IMR-90 (cell line): ENCODE measurements around the gene FNTB. TPM values are rescaled to one million over a fixed set of nuclear protein-coding genes. Genes with fewer than 3 reads are reported as not detected.

Experiments used
- ATAC-seq: fragments of 200-7000 bp; cut with Tn5 transposase; 2 replicates; pipeline ENCODE4 v1.9.1; 2020; ENCODE audit warnings: low read depth, mild to moderate bottlenecking, moderate library complexity
- BruUV-seq: library from RNA; stranded (reverse); fragments of 400-500 nt; replicated peaks from 2 replicates; lab custom pipeline; 2021; lab: Mats Ljungman, UMichigan
- CTCF ChIA-PET: fragments of 300-600 bp; formaldehyde crosslinking; extraction: SDS; loops from one replicate; lab custom pipeline; 2021; ENCODE audit warnings: antibody characterized with exemption; lab: Yijun Ruan, JAX
- POLR2A ChIA-PET: fragments of 300-600 bp; sonication (Branson Sonifier 250); formaldehyde crosslinking; loops from one replicate; lab custom pipeline; 2022; ENCODE audit warnings: antibody characterized with exemption; ENCODE audit not compliant: unreplicated experiment; lab: Charles Lee
- DNase-seq: peaks from one replicate; pipeline ENCODE4 v3.0.0; 2013
- H2AFZ ChIP-seq: replicated peaks from 2 replicates; pipeline ENCODE3; 2013; ENCODE audit warnings: low read length, mild to moderate bottlenecking; ENCODE audit not compliant: poor library complexity
- H2AK5ac ChIP-seq: 2 replicates; pipeline ENCODE4 v1.6.1; 2013; ENCODE audit warnings: low read depth, low read length, inconsistent platforms
- H2AK9ac ChIP-seq: replicated peaks from 2 replicates; pipeline ENCODE3; 2013; ENCODE audit warnings: mild to moderate bottlenecking, low read depth, low read length, moderate library complexity; ENCODE audit not compliant: poor library complexity
- H2BK120ac ChIP-seq: 2 replicates; pipeline ENCODE4 v1.6.1; 2013; ENCODE audit warnings: low read depth, low read length, inconsistent platforms
- H2BK15ac ChIP-seq: 3 replicates; pipeline ENCODE4 v1.6.1; 2013; ENCODE audit warnings: low read depth, low read length, inconsistent platforms
- H2BK20ac ChIP-seq: 2 replicates; pipeline ENCODE4 v1.6.1; 2013; ENCODE audit warnings: low read depth, mild to moderate bottlenecking, inconsistent platforms, low read length, moderate library complexity
- H2BK5ac ChIP-seq: 2 replicates; pipeline ENCODE4 v1.6.1; 2013; ENCODE audit warnings: mild to moderate bottlenecking, low read depth, low read length, inconsistent platforms; ENCODE audit not compliant: poor library complexity, severe bottlenecking
- H3K14ac ChIP-seq: replicated peaks from 2 replicates; pipeline ENCODE4 v1.6.1; 2013; ENCODE audit warnings: low read depth, low read length, inconsistent platforms
- H3K18ac ChIP-seq: 2 replicates; pipeline ENCODE4 v1.6.1; 2013; ENCODE audit warnings: low read depth, low read length, control low read depth
- H3K23ac ChIP-seq: 2 replicates; pipeline ENCODE4 v1.6.1; 2013; ENCODE audit warnings: low read depth, low read length, inconsistent platforms
- H3K27ac ChIP-seq: 2 replicates; pipeline ENCODE4 v1.5.1; 2013; ENCODE audit warnings: mild to moderate bottlenecking, control low read depth, low read length; ENCODE audit not compliant: insufficient read depth
- H3K27me3 ChIP-seq: 2 replicates; pipeline ENCODE4 v1.6.1; 2013; ENCODE audit warnings: low read length; ENCODE audit not compliant: control insufficient read depth, insufficient read depth
- H3K36me3 ChIP-seq: 2 replicates; pipeline ENCODE4 v1.6.1; 2013; ENCODE audit warnings: low read length, mixed read lengths; ENCODE audit not compliant: control insufficient read depth, insufficient read depth
- H3K4ac ChIP-seq: 2 replicates; pipeline ENCODE4 v1.6.1; 2013; ENCODE audit warnings: low read depth, low read length, inconsistent platforms
- H3K4me1 ChIP-seq: 2 replicates; pipeline ENCODE4 v1.6.1; 2013; ENCODE audit warnings: low read length, mixed read lengths; ENCODE audit not compliant: control insufficient read depth, insufficient read depth
- H3K4me2 ChIP-seq: 2 replicates; pipeline ENCODE4 v1.6.1; 2013; ENCODE audit warnings: low read depth, mild to moderate bottlenecking, control low read depth, low read length, moderate library complexity
- H3K4me3 ChIP-seq: 2 replicates; pipeline ENCODE4 v1.5.1; 2013; ENCODE audit warnings: low read depth, mild to moderate bottlenecking, control low read depth, low read length, moderate library complexity; ENCODE audit not compliant: insufficient read depth
- H3K56ac ChIP-seq: 2 replicates; pipeline ENCODE4 v1.6.1; 2013; ENCODE audit warnings: low read length, inconsistent platforms; ENCODE audit not compliant: insufficient read depth; ENCODE audit errors: extremely low read depth
- H3K79me1 ChIP-seq, 2 experiments: 2 replicates each; pipeline ENCODE4 v1.6.1; 2013; ENCODE audit warnings: low read length in 2 of 2, inconsistent platforms in 1 of 2, low read depth in 1 of 2
- H3K9ac ChIP-seq: 2 replicates; pipeline ENCODE4 v1.6.1; 2013; ENCODE audit warnings: low read depth, low read length, control low read depth
- H3K9me1 ChIP-seq: 2 replicates; pipeline ENCODE4 v1.6.1; 2013; ENCODE audit warnings: low read length, inconsistent platforms; ENCODE audit not compliant: insufficient read depth
- H3K9me3 ChIP-seq: 2 replicates; pipeline ENCODE4 v1.6.1; 2013; ENCODE audit warnings: low read length; ENCODE audit not compliant: control insufficient read depth, insufficient read depth
- H4K20me1 ChIP-seq: 2 replicates; pipeline ENCODE4 v1.6.1; 2013; ENCODE audit warnings: low read length, inconsistent platforms; ENCODE audit not compliant: insufficient read depth
- H4K5ac ChIP-seq: 2 replicates; pipeline ENCODE4 v1.6.1; 2013; ENCODE audit warnings: mild to moderate bottlenecking, low read depth, low read length, control low read depth
- H4K8ac ChIP-seq, 2 experiments: 2 replicates each; pipeline ENCODE4 v1.6.1; 2013; ENCODE audit warnings: low read depth in 2 of 2, low read length in 2 of 2, control low read depth in 1 of 2, inconsistent platforms in 1 of 2
- H4K91ac ChIP-seq: 2 replicates; pipeline ENCODE4 v1.6.1; 2013; ENCODE audit warnings: low read depth, low read length, inconsistent platforms; ENCODE audit not compliant: insufficient read depth
- BHLHE40 ChIP-seq: fragments of 150-350 bp; IDR thresholded peaks from 2 replicates; pipeline ENCODE4 v1.6.1; 2016; ENCODE audit warnings: mild to moderate bottlenecking, low read depth, low read length
- CEBPB ChIP-seq: IDR thresholded peaks from 2 replicates; pipeline ENCODE4 v1.6.1; 2012; ENCODE audit warnings: low read depth, low read length, improper control_type of control experiment
- CHD1 ChIP-seq: IDR thresholded peaks from 2 replicates; pipeline ENCODE4 v1.6.1; 2012; ENCODE audit warnings: low read depth, low read length, improper control_type of control experiment
- CTCF ChIP-seq: conservative IDR thresholded peaks from 2 replicates; pipeline ENCODE4 v1.5.1; 2012; ENCODE audit warnings: mild to moderate bottlenecking, low read depth, low read length, improper control_type of control experiment
- FOS ChIP-seq: fragments of 150-350 bp; IDR thresholded peaks from 2 replicates; pipeline ENCODE4 v1.6.1; 2016; ENCODE audit warnings: low read depth, low read length
- MAFK ChIP-seq: IDR thresholded peaks from 2 replicates; pipeline ENCODE4 v1.6.1; 2012; ENCODE audit warnings: low read depth, low read length, improper control_type of control experiment
- MAZ ChIP-seq: IDR thresholded peaks from 2 replicates; pipeline ENCODE4 v1.6.1; 2012; ENCODE audit warnings: low read depth, mild to moderate bottlenecking, low read length, improper control_type of control experiment, moderate library complexity, borderline replicate concordance
- MXI1 ChIP-seq: IDR thresholded peaks from 2 replicates; pipeline ENCODE4 v1.6.1; 2012; ENCODE audit warnings: low read depth, mild to moderate bottlenecking, low read length, moderate library complexity, borderline replicate concordance
- NFE2L2 ChIP-seq: fragments of 150-350 bp; IDR thresholded peaks from 2 replicates; pipeline ENCODE4 v1.6.1; 2016; ENCODE audit warnings: low read depth, mild to moderate bottlenecking, low read length
- POLR2A ChIP-seq: IDR thresholded peaks from 2 replicates; pipeline ENCODE4 v1.6.1; 2012; ENCODE audit warnings: mild to moderate bottlenecking, low read depth, low read length
- RAD21 ChIP-seq: IDR thresholded peaks from 2 replicates; pipeline ENCODE4 v1.6.1; 2012; ENCODE audit warnings: low read length, improper control_type of control experiment
- RCOR1 ChIP-seq: IDR thresholded peaks from 2 replicates; pipeline ENCODE4 v1.6.1; 2012; ENCODE audit warnings: mild to moderate bottlenecking, low read length, improper control_type of control experiment; ENCODE audit not compliant: insufficient replicate concordance
- RFX5 ChIP-seq: IDR thresholded peaks from 2 replicates; pipeline ENCODE4 v1.8.0; 2012; ENCODE audit warnings: low read depth, mild to moderate bottlenecking, low read length, moderate library complexity
- SMC3 ChIP-seq: fragments of 150-350 bp; IDR thresholded peaks from 2 replicates; pipeline ENCODE4 v1.6.1; 2016; ENCODE audit warnings: low read depth, mild to moderate bottlenecking, antibody characterized with exemption, low read length, moderate library complexity
- USF2 ChIP-seq: fragments of 150-350 bp; IDR thresholded peaks from 2 replicates; pipeline ENCODE4 v1.6.1; 2017; ENCODE audit warnings: mild to moderate bottlenecking, antibody characterized with exemption, low read length, low read depth
- WGBS, 2 experiments: methylation state at CpG; one replicate each; pipeline versions ENCODE4 v1.1.5 to v1.1.7; 2013; ENCODE audit warnings: missing lambda C conversion rate in 2 of 2; ENCODE audit not compliant: insufficient read length in 1 of 2; ENCODE audit errors: extremely low coverage in 2 of 2; 5-methylcytosine and 5-hydroxymethylcytosine counted together
- dilution Hi-C: fragments of 300-500 bp; cut with HindIII; formaldehyde crosslinking; loops from one replicate; pipeline ENCODE4 v1.14.3; 2018; ENCODE audit warnings: low sequenced_read_pairs; ENCODE audit not compliant: unreplicated experiment
- in situ Hi-C: fragments of 300-500 bp; cut with MboI; formaldehyde crosslinking; loops from 3 replicates; pipeline ENCODE4 v1.14.3; 2019; ENCODE audit warnings: low sequenced_read_pairs, inconsistent platforms, mixed read lengths
- intact Hi-C: fragments of 100-400 bp; cut with micrococcal nuclease; formaldehyde crosslinking; loops from 2 replicates; pipeline ENCODE4 v1.10.0; 2022
- polyA plus RNA-seq, 3 experiments: library from polyadenylated mRNA; depleted of rRNA; stranded (reverse); fragments of >200 nt; gene quantifications; 2 replicates each; pipeline ENCODE4 v1.2.3, GENCODE V29; 2012; ENCODE audit warnings: low replicate concordance in 1 of 3
- total RNA-seq: library from RNA; depleted of rRNA; stranded (reverse); fragments of >200 nt; gene quantifications from 2 replicates; pipeline ENCODE4 v1.2.3, GENCODE V29; 2012

The FNTB gene
- total and polyA plus RNA-seq, 2 of the 4 experiments (the other 2 are of a cell fraction): 9.9 to 18.5 TPM

- no peak overlapping the region for H3K27ac ChIP-seq
- H3K79me1 ChIP-seq: no peaks in the 10 kb centered on the region; a peak in 1 of 4 replicates
- H3K18ac ChIP-seq: no peak overlapping the region
- WGBS, 2 experiments: 100% methylated on average over 1 of the region's 5 CpGs; no CpG with 5 or more reads in 1 of the 2 experiments
- H3K4me1 ChIP-seq: peaks cover 2% of the 10 kb centered on the region; the same call in 1 of the 2 replicates
- TF ChIP-seq FOS (no peak), RAD21 (no peak), USF2 (no peak), CHD1 (no peak), MAZ (no peak), SMC3 (no peak), RCOR1 (no peak), RFX5 (no peak), CTCF (no peak), POLR2A (no peak), BHLHE40 (no peak), MAFK (no peak), CEBPB (no peak), MXI1 (no peak), NFE2L2 (no peak)
- DNase-seq (no peak), ATAC-seq (no peak)
- H2BK20ac ChIP-seq: no peak overlapping the region
- in situ Hi-C loops: no loop called here
- no peak overlapping the region for H2BK5ac ChIP-seq
- BruUV-seq: no TSS peak
- H3K9me1 ChIP-seq: peaks cover 2% of the 10 kb centered on the region; the same call in 1 of the 2 replicates
- no peaks in the 10 kb centered on the region for H3K9me3 ChIP-seq
- H3K14ac ChIP-seq: no peak overlapping the region
- H2BK15ac ChIP-seq: no peak overlapping the region
- no peaks in the 10 kb centered on the region for H3K27me3 ChIP-seq
- H2AK9ac ChIP-seq: no peak overlapping the region
- H3K36me3 ChIP-seq: peaks cover 6% of the 10 kb centered on the region
- H2AK5ac ChIP-seq: no peak overlapping the region
- ChIA-PET CTCF (no interaction called here), POLR2A (no interaction called here)
- no peak overlapping the region for H4K91ac ChIP-seq
- H4K20me1 ChIP-seq: no peaks in the 10 kb centered on the region
- H3K4me2 ChIP-seq: no peak overlapping the region
- H2BK120ac ChIP-seq: no peak overlapping the region
- no peak overlapping the region for H4K8ac ChIP-seq
- intact Hi-C loops: no loop called here
- H3K9ac ChIP-seq: no peak overlapping the region
- no peak overlapping the region for H3K4ac ChIP-seq
- H3K4me3 ChIP-seq: no peak overlapping the region
- no peak overlapping the region for H3K56ac ChIP-seq
- H2AFZ ChIP-seq: no peak overlapping the region
- no peak overlapping the region for H3K23ac ChIP-seq
- dilution Hi-C loops: no loop called here
- H4K5ac ChIP-seq: no peak overlapping the region
Observed at GRCh38 chr14:65024957-65025356, 38.3 kb downstream of the FNTB start.
